ENCODE measurements around the gene ATP9A.
A peak's percentile ranks its signal among the peaks of the same experiment; 100 is the strongest.
"Not testable (repeated sequence)": the region's sequence is repeated elsewhere in the genome, so short reads cannot be mapped to it uniquely, and the experiment has no call there.

Gene ATP9A

GRCh38 chr20:51796340-51796739 is 28.1 kb upstream of the ATP9A start:
- no peak for DNase-seq (ENCODE audit: low read depth)

- no peak for DNase-seq (ENCODE audit: low read depth)
Observed at GRCh38 chr20:51792960-51793359, 24.8 kb upstream of the ATP9A start.

GRCh38 chr20:51791626-51792025 is 23.4 kb upstream of the ATP9A start:
- no peak for DNase-seq (ENCODE audit: low read depth)

GRCh38 chr20:51790256-51790655 is 22.1 kb upstream of the ATP9A start:
- DNase-seq (ENCODE audit: low read depth), result no peak

- DNase-seq (ENCODE audit: low read depth), result no peak
Observed at GRCh38 chr20:51789434-51789833, 21.2 kb upstream of the ATP9A start.

- DNase-seq (ENCODE audit: low read depth), result no peak
Observed at GRCh38 chr20:51788822-51789221, 20.6 kb upstream of the ATP9A start.

- no peak for DNase-seq (ENCODE audit: low read depth)
Observed at GRCh38 chr20:51784299-51784698, 16.1 kb upstream of the ATP9A start.

GRCh38 chr20:51778229-51778759 is 10.1 kb upstream of the ATP9A start:
- not testable (repeated sequence) for DNase-seq (ENCODE audit: low read depth)

- DNase-seq (ENCODE audit: low read depth), result no peak
Observed at GRCh38 chr20:51775241-51775640, 7.1 kb upstream of the ATP9A start.

- no peak for DNase-seq (ENCODE audit: low read depth)
Observed at GRCh38 chr20:51772236-51772635, 4.0 kb upstream of the ATP9A start.

GRCh38 chr20:51769976-51770615 is 1.9 kb upstream of the ATP9A start:
- DNase-seq (ENCODE audit: low read depth), result no peak

GRCh38 chr20:51768759-51769517 is 748 bp upstream of the ATP9A start:
- DNase-seq (ENCODE audit: low read depth), result no peak

- no peak for DNase-seq (ENCODE audit: low read depth)
Observed at GRCh38 chr20:51766994-51767866, 960 bp downstream of the ATP9A start.

GRCh38 chr20:51765381-51765780 is 2.8 kb downstream of the ATP9A start:
- not testable (repeated sequence) for DNase-seq (ENCODE audit: low read depth)

GRCh38 chr20:51763965-51764602 is 4.1 kb downstream of the ATP9A start:
- no peak for DNase-seq (ENCODE audit: low read depth)

GRCh38 chr20:51760905-51761546 is 7.2 kb downstream of the ATP9A start:
- DNase-seq (ENCODE audit: low read depth), result no peak

- no peak for DNase-seq (ENCODE audit: low read depth)
Observed at GRCh38 chr20:51759769-51760510, 8.2 kb downstream of the ATP9A start.

GRCh38 chr20:51758978-51759544 is 9.1 kb downstream of the ATP9A start:
- DNase-seq (ENCODE audit: low read depth), result peak; percentile 18

GRCh38 chr20:51757226-51757625 is 11.0 kb downstream of the ATP9A start:
- DNase-seq (ENCODE audit: low read depth), result no peak

- DNase-seq (ENCODE audit: low read depth), result no peak
Observed at GRCh38 chr20:51756653-51757052, 11.5 kb downstream of the ATP9A start.
